Activated gamma-delta T cell treated with Interleukin-2 at 50 U/mL for 16 hours (primary cell): ENCODE data around the gene KANTR.
"Not testable (repeated sequence)": the region's sequence is repeated elsewhere in the genome, so short reads cannot be mapped to it uniquely, and the experiment has no call there.

Source experiments
- DNase-seq: peaks from one replicate; pipeline ENCODE4 v3.0.0-alpha.2; 2020

KANTR gene

GRCh38 chrX:53133400-53133799 lies 39.5 kb downstream of the KANTR start:
- no peak for DNase-seq

GRCh38 chrX:53135581-53135980 lies 41.6 kb downstream of the KANTR start:
- DNase-seq, result no peak

GRCh38 chrX:53153581-53153980 lies 59.6 kb downstream of the KANTR start:
- no peak for DNase-seq

- no peak for DNase-seq
These were observed 61.7 kb downstream of the KANTR start for GRCh38 chrX:53155512-53156206.

GRCh38 chrX:53156207-53156596 lies 62.3 kb downstream of the KANTR start:
- no peak for DNase-seq

GRCh38 chrX:53159184-53159583 lies 65.2 kb downstream of the KANTR start:
- DNase-seq, result no peak

GRCh38 chrX:53160297-53160983 lies 66.5 kb downstream of the KANTR start:
- DNase-seq, result no peak

- DNase-seq, result no peak
These were observed 69.5 kb downstream of the KANTR start for GRCh38 chrX:53163436-53163835.

GRCh38 chrX:53164566-53164965 lies 70.6 kb downstream of the KANTR start:
- DNase-seq, result not testable (repeated sequence)

- DNase-seq, result no peak
These were observed 72.2 kb downstream of the KANTR start for GRCh38 chrX:53166103-53166502.

GRCh38 chrX:53171356-53171755 lies 77.4 kb downstream of the KANTR start:
- DNase-seq, result no peak
